Measurements from ENCODE around the gene TBC1D2B. TPM values are rescaled to one million over a fixed set of nuclear protein-coding genes. Genes with fewer than 3 reads are reported as not detected.
A peak's percentile ranks its signal among the peaks of the same experiment; 100 is the strongest.

TBC1D2B gene
- total and polyA plus RNA-seq, 3 donors from 2014 or later: 28.9 to 41.5 (median 40.6) TPM

DNA sequence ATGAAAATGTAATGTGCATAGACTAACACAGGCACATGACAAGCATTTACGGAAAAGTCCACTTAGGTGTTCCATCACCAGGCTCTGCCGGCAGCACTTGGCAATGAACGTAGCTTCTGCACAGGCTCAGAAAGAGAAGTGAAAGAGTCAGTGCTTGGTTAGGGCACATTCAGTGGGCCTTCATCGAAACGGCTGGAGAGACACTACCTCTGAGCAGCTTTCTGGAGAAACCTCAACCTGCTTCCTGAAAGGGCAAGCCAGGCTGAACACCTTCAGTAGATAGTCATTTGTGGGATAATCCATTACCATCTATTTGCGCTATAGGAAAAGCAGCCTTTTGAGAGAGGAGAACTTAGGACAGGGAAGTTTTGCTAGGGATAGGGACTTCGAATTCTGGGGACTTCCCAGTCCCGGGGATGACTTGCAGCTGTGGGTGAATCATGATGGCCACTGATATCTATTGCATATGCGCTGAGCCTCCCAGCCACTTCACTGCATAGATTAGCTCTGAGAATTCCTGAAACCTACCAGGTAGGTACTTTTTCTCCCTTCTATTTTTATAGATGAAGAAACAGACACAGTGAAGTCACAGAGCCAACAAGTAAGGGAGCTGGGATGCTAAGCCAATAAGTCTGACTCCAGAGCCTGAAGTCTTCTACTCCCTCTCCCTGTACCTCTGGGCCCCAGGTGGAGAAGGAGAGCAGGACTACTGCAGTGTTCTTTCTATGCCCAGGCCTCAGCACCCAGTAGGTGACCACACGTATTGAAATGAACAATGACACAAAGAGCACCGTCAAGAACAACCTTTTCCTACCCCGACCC lies 10.7 kb upstream of the TBC1D2B start:
- DNase-seq: no peak
- TF ChIP-seq POLR2A (IDR thresholded peaks at IDR 0.05) (no peak), CTCF (IDR thresholded peaks at IDR 0.05) (no peak)
- no peaks in the 10 kb centered on the region for H3K27me3 ChIP-seq
- peaks cover 7% of the 10 kb centered on the region for H3K4me1 ChIP-seq
- 88% methylated on average over 12 of the region's 12 CpGs for WGBS, 2 donors
- H3K9me3 ChIP-seq: no peaks in the 10 kb centered on the region
- no peak overlapping the region for H3K27ac ChIP-seq
- no peak overlapping the region for H3K4me3 ChIP-seq
- H3K36me3 ChIP-seq (ENCODE audit: low read depth, missing control alignments): no peaks in the 10 kb centered on the region
- intact Hi-C loops (cut with DNase I; ENCODE audit: low total_unique reads): no loop called here

DNA sequence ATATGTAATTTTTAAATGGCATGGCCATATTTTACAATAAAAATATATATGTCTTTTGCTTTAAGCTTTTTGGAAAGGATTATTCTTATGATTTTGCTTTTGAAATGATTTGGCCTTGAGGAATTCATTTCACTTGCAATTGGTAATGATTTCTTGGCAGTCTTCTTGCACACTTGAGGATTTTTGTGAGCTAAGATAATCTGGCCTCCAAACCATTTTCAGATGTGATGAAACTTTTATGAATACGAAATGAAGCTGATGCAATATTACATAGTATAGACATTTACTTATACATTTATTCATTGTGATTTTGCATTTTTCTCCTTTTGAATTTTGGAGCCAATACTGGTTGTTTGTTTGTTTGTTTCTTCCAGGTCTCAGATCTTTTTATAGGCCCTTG lies 8.4 kb upstream of the TBC1D2B start:
- intact Hi-C loops (cut with DNase I; ENCODE audit: low total_unique reads): no loop called here
- Histone ChIP-seq H3K27ac (no peak overlapping the region), H3K36me3 (ENCODE audit: low read depth, missing control alignments) (no peaks in the 10 kb centered on the region), H3K9me3 (no peaks in the 10 kb centered on the region), H3K4me3 (no peak overlapping the region), H3K27me3 (no peaks in the 10 kb centered on the region), H3K4me1 (peaks cover 7% of the 10 kb centered on the region)
- no peak for DNase-seq
- WGBS, 2 donors: 51 to 61% methylated on average over 1 of the region's 1 CpG
- TF ChIP-seq CTCF (IDR thresholded peaks at IDR 0.05): no peak
- no peak for TF ChIP-seq POLR2A (IDR thresholded peaks at IDR 0.05)

- WGBS, 2 donors: 56 to 86% methylated on average over 4 to 5 of the region's 5 CpGs
- intact Hi-C loops (cut with DNase I; ENCODE audit: low total_unique reads): no loop called here
- peaks cover 7% of the 10 kb centered on the region for H3K4me1 ChIP-seq
- TF ChIP-seq CTCF (IDR thresholded peaks at IDR 0.05) (no peak), POLR2A (IDR thresholded peaks at IDR 0.05) (no peak)
- no peaks in the 10 kb centered on the region for H3K27me3 ChIP-seq
- H3K9me3 ChIP-seq: no peaks in the 10 kb centered on the region
- DNase-seq: no peak
- H3K36me3 ChIP-seq (ENCODE audit: low read depth, missing control alignments): no peaks in the 10 kb centered on the region
- H3K4me3 ChIP-seq: no peak overlapping the region
- peak overlapping the region in 1 of 2 donors; percentile 2 for H3K27ac ChIP-seq
Measured at GRCh38 chr15:78084449-78084750, 6.9 kb upstream of the TBC1D2B start.

DNA sequence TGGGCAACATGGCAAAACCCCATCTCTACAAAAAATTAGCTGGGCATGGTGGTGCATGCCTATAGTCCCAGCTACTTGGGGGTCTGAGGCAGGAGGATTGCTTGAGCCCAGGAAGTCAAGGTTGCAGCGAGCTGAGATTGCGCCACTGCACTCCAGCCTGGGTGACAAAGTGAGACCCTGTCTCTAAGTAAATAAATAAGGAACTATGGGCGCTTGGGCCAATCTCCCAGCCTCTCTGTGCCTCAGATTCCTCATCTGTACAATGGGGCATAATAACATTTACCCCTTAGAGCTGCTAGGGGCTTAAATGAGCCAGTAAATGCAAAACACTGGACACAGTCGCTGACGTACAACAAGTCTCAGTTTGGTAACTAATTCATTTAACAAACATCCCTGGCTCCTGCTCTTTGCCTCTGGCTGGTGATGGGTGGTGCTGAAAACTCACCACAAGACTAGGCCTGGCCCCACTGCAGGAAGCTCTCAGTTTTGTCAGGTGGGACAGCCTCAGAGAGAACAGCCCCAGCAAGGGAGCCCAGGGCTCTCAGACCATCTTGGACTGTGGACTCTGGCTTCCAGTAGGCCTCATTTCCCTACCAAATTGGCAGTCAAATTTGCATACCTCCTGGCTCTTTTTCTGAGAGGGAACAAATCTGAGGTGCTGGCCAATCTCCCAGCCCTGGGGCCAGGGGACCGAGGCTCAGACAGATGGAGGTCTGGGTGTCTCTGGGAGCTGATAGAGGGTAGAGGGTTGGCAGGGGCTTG lies 6.4 kb upstream of the TBC1D2B start:
- H3K27ac ChIP-seq: peak overlapping the region in 1 of 2 donors; percentile 2
- intact Hi-C loops (cut with DNase I; ENCODE audit: low total_unique reads): no loop called here
- no peak for TF ChIP-seq CTCF (IDR thresholded peaks at IDR 0.05)
- no peak for TF ChIP-seq POLR2A (IDR thresholded peaks at IDR 0.05)
- WGBS, 2 donors: 89 to 90% methylated on average over 4 to 6 of the region's 6 CpGs
- no peaks in the 10 kb centered on the region for H3K9me3 ChIP-seq
- H3K36me3 ChIP-seq (ENCODE audit: low read depth, missing control alignments): no peaks in the 10 kb centered on the region
- no peaks in the 10 kb centered on the region for H3K27me3 ChIP-seq
- H3K4me1 ChIP-seq: peaks cover 7% of the 10 kb centered on the region
- no peak overlapping the region for H3K4me3 ChIP-seq
- DNase-seq: no peak

Measured in testis (tissue), 3 donors.